ENCODE measurements around the gene MAPKAPK2.

MAPKAPK2 gene

DNA sequence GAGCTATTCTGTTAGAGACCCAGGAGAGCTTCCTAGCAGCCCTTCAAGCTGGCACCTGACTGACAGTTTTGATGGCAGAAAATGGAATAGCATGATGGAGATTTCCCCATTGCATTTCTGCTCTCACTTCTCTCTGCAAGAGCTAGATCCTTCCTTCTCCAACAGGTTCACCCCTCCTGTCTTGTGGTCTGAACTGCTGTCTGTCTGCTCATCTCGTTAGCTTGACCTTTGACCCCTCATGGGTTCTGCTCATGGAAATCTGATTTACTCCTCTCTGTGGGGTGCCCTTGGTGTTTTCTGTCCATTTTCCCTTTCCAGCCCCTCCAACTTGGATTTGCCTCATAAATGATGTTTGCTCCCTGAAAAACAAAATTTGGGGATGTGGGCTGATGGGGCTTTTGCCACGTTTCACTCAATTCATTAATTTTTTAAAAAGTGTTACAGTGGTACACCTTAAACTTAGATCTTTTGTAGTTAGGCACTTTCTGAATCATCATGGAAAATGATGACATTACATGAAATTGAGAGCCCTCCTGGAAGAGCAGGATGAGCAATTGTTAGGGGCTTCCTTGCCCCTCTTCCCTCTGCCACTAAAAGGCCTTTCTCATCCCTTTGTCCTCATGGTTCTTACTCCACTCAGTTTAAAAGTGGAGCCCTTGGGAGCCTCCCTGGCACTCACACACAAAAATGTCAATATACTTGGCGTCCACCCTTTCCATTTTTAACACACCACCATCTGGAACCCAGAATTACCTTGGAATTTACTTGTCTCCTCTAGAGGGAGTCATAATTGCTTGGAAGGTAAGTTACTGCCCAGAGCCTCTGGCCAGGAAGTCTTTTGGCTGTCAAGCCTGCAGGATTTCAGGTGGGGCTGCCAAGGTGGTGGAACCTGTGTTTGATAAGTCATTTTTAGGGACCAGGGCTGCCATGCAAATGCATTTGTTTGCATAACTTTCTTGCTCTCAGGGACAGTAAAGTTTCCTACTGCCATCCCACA lies 54.0 kb downstream of the MAPKAPK2 start:
- in situ Hi-C loops (cut with HindIII; ENCODE audit: low pct_unique_long_range_greater_than_20kb, low sequenced_read_pairs) = no loop called here
- no peak for TF ChIP-seq JUND (IDR thresholded peaks at IDR 0.05; ENCODE audit: low read depth)
- DNase-seq (ENCODE audit: low read depth in 1 of 2, low spot score in 1 of 2) = peak; percentile 67 to 76

DNA sequence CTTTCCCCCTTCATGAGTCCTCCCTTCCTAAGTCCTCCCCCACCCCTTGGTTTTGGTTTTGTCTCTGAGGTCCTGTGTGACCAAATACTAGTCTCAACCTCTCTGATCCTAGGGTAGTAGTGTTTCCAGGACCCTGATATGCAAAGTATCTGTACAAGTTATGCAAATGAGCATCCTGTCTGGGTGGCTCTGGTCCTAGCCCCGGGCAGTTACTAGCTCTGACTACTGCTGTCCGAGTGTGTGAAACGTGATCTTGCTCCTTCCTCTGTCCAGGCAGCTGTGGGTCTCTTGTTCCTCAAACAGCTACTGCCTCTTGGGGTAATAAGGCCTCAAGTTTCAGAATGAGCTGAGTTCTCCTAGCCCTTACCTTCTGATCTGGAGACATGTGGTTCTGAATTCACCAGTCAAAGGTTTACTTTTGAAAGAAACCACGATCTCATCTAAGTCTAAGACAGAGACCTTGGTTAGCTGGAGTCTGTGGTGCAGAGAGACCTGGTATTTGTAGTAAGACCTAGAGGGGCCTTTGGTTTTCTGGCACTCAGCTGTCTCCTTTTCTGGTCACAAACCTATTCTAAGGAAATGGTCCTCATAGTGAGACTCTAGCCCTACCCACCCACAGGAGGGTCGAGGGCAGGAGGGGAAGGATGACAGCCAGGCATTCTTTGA lies 54.8 kb downstream of the MAPKAPK2 start:
- peak in 1 of 2 experiments; percentile 60 for DNase-seq (ENCODE audit: low read depth in 1 of 2, low spot score in 1 of 2)
- no peak for TF ChIP-seq JUND (IDR thresholded peaks at IDR 0.05; ENCODE audit: low read depth)
- in situ Hi-C loops (cut with HindIII; ENCODE audit: low pct_unique_long_range_greater_than_20kb, low sequenced_read_pairs) = no loop called here

GRCh38 chr1:206741142-206741701 lies 56.5 kb downstream of the MAPKAPK2 start:
- DNase-seq (ENCODE audit: low read depth in 1 of 2, low spot score in 1 of 2) = no peak
- in situ Hi-C loops (cut with HindIII; ENCODE audit: low pct_unique_long_range_greater_than_20kb, low sequenced_read_pairs) = no loop called here
- no peak for TF ChIP-seq JUND (IDR thresholded peaks at IDR 0.05; ENCODE audit: low read depth)

DNA sequence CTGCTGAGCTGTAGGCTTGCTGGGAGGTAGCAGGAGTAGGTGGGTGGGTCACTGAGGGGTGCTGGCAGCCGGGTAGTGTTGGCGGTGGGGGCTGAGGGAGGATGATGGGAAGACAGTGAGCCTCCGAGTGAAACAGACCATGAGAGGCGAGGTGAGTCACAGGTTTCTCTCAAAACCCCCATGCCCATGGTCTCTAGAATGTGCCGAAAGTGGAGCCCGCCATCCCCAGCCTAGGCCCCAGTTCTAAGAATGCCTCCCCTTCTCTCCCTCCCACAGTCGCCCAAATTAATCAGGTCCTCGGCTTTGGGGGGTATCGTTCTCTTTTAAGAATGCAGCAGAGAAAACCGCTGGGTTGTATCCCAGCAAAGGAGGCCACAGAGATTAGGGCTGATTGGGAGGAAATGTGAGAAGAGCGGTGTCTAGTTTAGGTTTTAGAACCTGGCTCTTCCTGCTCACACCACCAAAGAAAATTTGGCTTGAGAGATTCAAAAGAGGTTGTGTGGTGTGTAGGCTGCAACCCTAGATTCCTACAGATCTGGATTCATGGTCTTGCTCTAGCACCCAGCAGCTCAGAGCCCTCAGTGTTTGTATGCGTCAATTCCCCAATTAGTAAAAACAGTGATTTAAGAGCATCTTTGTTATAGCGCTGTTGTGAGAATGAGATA lies 58.1 kb downstream of the MAPKAPK2 start:
- in situ Hi-C loops (cut with HindIII; ENCODE audit: low pct_unique_long_range_greater_than_20kb, low sequenced_read_pairs) = no loop called here
- no peak for DNase-seq (ENCODE audit: low read depth in 1 of 2, low spot score in 1 of 2)
- no peak for TF ChIP-seq JUND (IDR thresholded peaks at IDR 0.05; ENCODE audit: low read depth)

- no peak for TF ChIP-seq JUND (IDR thresholded peaks at IDR 0.05; ENCODE audit: low read depth)
- in situ Hi-C loops (cut with HindIII; ENCODE audit: low pct_unique_long_range_greater_than_20kb, low sequenced_read_pairs) = no loop called here
- DNase-seq (ENCODE audit: low read depth in 1 of 2, low spot score in 1 of 2) = no peak
Observed at GRCh38 chr1:206744683-206745082, 60.0 kb downstream of the MAPKAPK2 start.

- in situ Hi-C loops (cut with HindIII; ENCODE audit: low pct_unique_long_range_greater_than_20kb, low sequenced_read_pairs) = no loop called here
- no peak for TF ChIP-seq JUND (IDR thresholded peaks at IDR 0.05; ENCODE audit: low read depth)
- no peak for DNase-seq (ENCODE audit: low read depth in 1 of 2, low spot score in 1 of 2)
Observed at GRCh38 chr1:206745301-206745700, 60.6 kb downstream of the MAPKAPK2 start.

DNA sequence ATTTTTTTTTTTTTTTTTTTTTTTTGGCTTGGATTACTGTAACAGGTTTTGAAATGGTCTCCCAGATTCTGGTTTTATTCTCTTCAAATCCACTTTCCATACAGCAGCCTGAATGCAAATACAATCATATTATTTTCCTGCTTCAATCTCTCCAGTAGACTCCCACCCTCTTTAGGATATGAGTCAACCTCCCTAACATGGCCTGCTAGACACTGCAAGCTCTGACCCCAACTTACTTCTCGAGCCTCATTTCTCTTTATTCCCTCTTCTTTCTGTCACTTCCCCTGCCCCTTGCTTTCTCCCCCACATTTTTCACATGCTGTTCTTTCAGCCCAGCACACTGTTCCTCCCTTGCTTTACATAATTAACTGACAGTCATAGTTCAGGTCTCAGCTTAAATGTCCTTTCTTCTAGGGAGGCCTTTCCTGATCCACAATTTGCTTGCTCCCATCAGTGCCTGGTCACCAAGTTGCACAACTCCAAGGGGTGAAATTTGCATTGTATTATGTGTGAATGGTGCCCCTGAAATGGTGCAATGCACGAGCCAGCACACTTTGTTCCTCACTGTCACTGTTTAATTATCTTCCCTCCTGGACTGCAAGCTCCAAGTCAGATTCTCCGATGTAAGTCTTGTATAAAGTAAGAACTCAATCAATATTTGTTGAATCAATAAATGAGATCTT lies 63.8 kb downstream of the MAPKAPK2 start:
- no peak for TF ChIP-seq JUND (IDR thresholded peaks at IDR 0.05; ENCODE audit: low read depth)
- in situ Hi-C loops (cut with HindIII; ENCODE audit: low pct_unique_long_range_greater_than_20kb, low sequenced_read_pairs) = no loop called here
- no peak for DNase-seq (ENCODE audit: low read depth in 1 of 2, low spot score in 1 of 2)

GRCh38 chr1:206751891-206752290 lies 67.2 kb downstream of the MAPKAPK2 start:
- TF ChIP-seq JUND (IDR thresholded peaks at IDR 0.05; ENCODE audit: low read depth) = no peak
- in situ Hi-C loops (cut with HindIII; ENCODE audit: low pct_unique_long_range_greater_than_20kb, low sequenced_read_pairs) = no loop called here
- no peak for DNase-seq (ENCODE audit: low read depth in 1 of 2, low spot score in 1 of 2)

DNA sequence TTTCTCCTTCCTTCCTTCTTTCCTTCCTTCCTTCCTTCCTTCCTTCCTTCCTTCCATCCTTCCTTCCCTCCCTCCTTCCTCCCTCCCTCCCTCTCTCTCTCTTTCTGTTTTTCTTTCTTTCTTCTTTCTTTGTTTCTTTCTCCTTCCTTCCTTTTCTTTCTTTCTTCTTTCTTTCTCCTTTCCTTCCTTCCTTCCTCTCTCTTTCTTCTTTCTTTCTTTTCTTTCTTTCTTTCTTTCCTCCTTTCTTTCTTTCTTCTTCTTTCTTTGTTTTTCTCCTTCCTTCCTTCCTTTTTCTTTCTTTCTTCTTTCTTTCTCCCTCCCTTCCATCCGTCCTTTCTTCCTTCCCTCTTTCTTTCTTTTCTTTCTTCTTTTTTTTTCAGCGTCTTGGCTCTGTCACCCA lies 67.8 kb downstream of the MAPKAPK2 start:
- no peak for TF ChIP-seq JUND (IDR thresholded peaks at IDR 0.05; ENCODE audit: low read depth)
- in situ Hi-C loops (cut with HindIII; ENCODE audit: low pct_unique_long_range_greater_than_20kb, low sequenced_read_pairs) = no loop called here
- no peak for DNase-seq (ENCODE audit: low read depth in 1 of 2, low spot score in 1 of 2)

DNA sequence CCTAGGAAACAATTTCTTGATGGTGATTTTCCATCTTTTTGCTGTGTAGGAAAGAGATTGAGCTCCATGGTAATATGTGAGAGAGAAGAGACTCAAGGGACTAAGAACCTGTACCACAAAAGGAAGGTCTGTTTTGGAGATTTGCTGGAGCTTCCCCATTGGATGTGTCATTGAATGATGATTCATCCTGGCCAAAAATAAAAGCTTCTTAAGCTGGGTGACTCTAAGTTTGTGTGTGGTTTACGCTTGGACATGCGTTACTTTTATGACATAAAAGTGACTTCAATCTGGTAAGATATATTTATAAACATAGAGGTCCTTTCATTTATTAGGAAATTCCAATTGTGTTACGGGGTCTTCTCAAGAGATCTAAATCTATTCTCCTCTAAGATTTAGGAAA lies 68.4 kb downstream of the MAPKAPK2 start:
- no peak for TF ChIP-seq JUND (IDR thresholded peaks at IDR 0.05; ENCODE audit: low read depth)
- in situ Hi-C loops (cut with HindIII; ENCODE audit: low pct_unique_long_range_greater_than_20kb, low sequenced_read_pairs) = no loop called here
- DNase-seq (ENCODE audit: low read depth in 1 of 2, low spot score in 1 of 2) = no peak

DNA sequence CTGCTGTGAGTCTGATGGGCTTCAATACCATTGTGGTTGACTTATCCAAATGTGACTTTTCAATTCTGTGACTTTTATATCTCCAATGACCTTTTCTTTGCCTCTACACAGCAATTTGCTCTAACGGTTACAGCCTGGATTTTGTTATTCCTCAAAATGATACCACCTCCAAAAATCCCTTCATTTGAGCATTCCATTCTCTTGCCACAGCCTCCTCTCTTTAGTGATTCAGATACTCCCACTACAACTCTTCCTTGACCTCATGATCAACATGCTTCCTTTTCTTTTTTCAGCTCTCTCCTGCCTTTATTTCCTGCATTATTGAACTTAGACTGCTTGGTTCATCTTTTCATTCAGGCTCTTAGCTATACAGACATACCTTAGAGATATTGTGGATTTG lies 69.3 kb downstream of the MAPKAPK2 start:
- in situ Hi-C loops (cut with HindIII; ENCODE audit: low pct_unique_long_range_greater_than_20kb, low sequenced_read_pairs) = no loop called here
- no peak for DNase-seq (ENCODE audit: low read depth in 1 of 2, low spot score in 1 of 2)
- no peak for TF ChIP-seq JUND (IDR thresholded peaks at IDR 0.05; ENCODE audit: low read depth)

Data from T47D (cell line).